Lung (tissue), 12 donors: ENCODE results near the gene RANBP17. TPM values are rescaled to one million over a fixed set of nuclear protein-coding genes. Genes with fewer than 3 reads are reported as not detected.

ENCODE experiments used
- ATAC-seq: fragments of 200-7000 bp; cut with Tn5 transposase; one replicate; pipeline ENCODE4 v1.9.1; 2020; ENCODE audit warnings: moderate number of reproducible peaks; ENCODE audit not compliant: insufficient read depth, low FRiP score
- DNase-seq, 3 donors: peaks; one replicate each; pipeline ENCODE4 v3.0.0-alpha.2; 2013 to 2017
- H3K27ac ChIP-seq, 2 donors: one replicate each; pipeline ENCODE4 v1.5.1; 2013; ENCODE audit warnings: mild to moderate bottlenecking in 2 of 2, moderate library complexity in 2 of 2, control low read depth in 1 of 2, inconsistent platforms in 1 of 2, low read depth in 1 of 2, low read length in 1 of 2
- H3K27me3 ChIP-seq, 3 donors: one replicate each; pipeline ENCODE4 v1.5.1; 2013; ENCODE audit warnings: low read length in 2 of 3; ENCODE audit not compliant: control insufficient read depth in 3 of 3, insufficient read depth in 3 of 3
- H3K36me3 ChIP-seq, 4 donors: one replicate each; pipeline ENCODE4 v1.5.1; 2013; ENCODE audit warnings: low read length in 4 of 4, mild to moderate bottlenecking in 1 of 4, moderate library complexity in 1 of 4; ENCODE audit not compliant: control insufficient read depth in 4 of 4, insufficient read depth in 4 of 4
- H3K4me1 ChIP-seq, 5 donors: one replicate each; pipeline ENCODE4 v1.5.1; 2013; ENCODE audit warnings: low read length in 5 of 5, mild to moderate bottlenecking in 2 of 5, moderate library complexity in 1 of 5; ENCODE audit not compliant: control insufficient read depth in 5 of 5, insufficient read depth in 5 of 5
- H3K4me3 ChIP-seq: one replicate; pipeline ENCODE4 v1.5.1; 2013; ENCODE audit warnings: mild to moderate bottlenecking, control low read depth, moderate library complexity
- H3K9ac ChIP-seq, 2 donors: one replicate each; pipeline ENCODE4 v1.5.1; 2013; ENCODE audit warnings: low read length in 2 of 2, control low read depth in 1 of 2; ENCODE audit not compliant: insufficient read depth in 1 of 2
- H3K9me3 ChIP-seq, 4 donors: one replicate each; pipeline ENCODE4 v1.5.1; 2013; ENCODE audit warnings: low read length in 3 of 4, mild to moderate bottlenecking in 1 of 4, moderate library complexity in 1 of 4; ENCODE audit not compliant: control insufficient read depth in 4 of 4, insufficient read depth in 3 of 4
- WGBS, 2 donors: extraction: QIAGEN DNeasy Blood & Tissue Kit; methylation state at CpG; one replicate each; pipeline ENCODE4 v1.1.7; 2013; 5-methylcytosine and 5-hydroxymethylcytosine counted together
- polyA plus RNA-seq, 2 donors: library from polyadenylated mRNA; stranded (reverse); fragments of 200-250 nt; gene quantifications; one replicate each; pipeline ENCODE4 v1.2.1, GENCODE V29; 2013
- total RNA-seq, 2 donors: library from RNA; depleted of rRNA in 1 of 2; stranded (reverse); fragments of >200 nt in 1 of 2; gene quantifications; one replicate each; pipeline ENCODE4 v1.2.1, GENCODE V29; 2014 to 2021
- TF ChIP-seq, protein P1 (sequence below): IDR thresholded peaks from 2 replicates; pipeline ENCODE4 v1.5.1; 2012; ENCODE audit warnings: mild to moderate bottlenecking; ENCODE audit errors: control extremely low read depth, extremely low read depth
- donor health status: control.
- donor health status: control.
- donor health status: Bipolar disorder and iron deficiency.
- donor health status: healthy.
- donor health status: DM: yes; HTN: yes; CAD: no.

Gene RANBP17
- total and polyA plus RNA-seq, 4 donors, result 1.8 to 130 (median 11.0) TPM

DNA sequence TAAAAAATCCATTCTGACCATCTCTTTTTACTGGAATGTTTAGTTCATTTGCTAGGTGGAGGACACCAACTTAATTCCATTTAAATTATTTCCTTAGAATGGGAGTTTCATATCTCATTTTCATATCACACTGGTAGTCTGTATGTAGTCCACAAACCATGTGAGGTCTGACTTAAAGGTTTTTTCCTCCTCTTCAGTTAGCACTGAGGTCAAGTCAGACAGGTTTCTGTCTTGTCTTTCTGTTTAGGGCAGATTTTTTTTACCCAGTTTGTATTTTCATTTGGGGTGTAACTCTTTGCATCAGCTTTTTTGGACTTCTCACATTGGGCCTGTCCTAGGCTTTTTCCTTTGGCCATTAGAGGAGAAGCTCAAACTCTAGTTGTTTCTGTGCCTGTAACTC, 75.3 kb downstream of the RANBP17 start:
- no peak overlapping the region for H3K27ac ChIP-seq
- no peak overlapping the region for H3K9ac ChIP-seq
- TF ChIP-seq, protein P1, sequence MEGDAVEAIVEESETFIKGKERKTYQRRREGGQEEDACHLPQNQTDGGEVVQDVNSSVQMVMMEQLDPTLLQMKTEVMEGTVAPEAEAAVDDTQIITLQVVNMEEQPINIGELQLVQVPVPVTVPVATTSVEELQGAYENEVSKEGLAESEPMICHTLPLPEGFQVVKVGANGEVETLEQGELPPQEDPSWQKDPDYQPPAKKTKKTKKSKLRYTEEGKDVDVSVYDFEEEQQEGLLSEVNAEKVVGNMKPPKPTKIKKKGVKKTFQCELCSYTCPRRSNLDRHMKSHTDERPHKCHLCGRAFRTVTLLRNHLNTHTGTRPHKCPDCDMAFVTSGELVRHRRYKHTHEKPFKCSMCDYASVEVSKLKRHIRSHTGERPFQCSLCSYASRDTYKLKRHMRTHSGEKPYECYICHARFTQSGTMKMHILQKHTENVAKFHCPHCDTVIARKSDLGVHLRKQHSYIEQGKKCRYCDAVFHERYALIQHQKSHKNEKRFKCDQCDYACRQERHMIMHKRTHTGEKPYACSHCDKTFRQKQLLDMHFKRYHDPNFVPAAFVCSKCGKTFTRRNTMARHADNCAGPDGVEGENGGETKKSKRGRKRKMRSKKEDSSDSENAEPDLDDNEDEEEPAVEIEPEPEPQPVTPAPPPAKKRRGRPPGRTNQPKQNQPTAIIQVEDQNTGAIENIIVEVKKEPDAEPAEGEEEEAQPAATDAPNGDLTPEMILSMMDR, result no peak
- peaks cover 0 to 5% (median 0%) of the 10 kb centered on the region in 4 donors for H3K9me3 ChIP-seq
- no peaks in the 10 kb centered on the region for H3K4me1 ChIP-seq
- DNase-seq, result no peak
- ATAC-seq, result no peak
- H3K4me3 ChIP-seq, result no peak overlapping the region
- H3K36me3 ChIP-seq, result no peaks in the 10 kb centered on the region
- no peaks in the 10 kb centered on the region for H3K27me3 ChIP-seq

DNA sequence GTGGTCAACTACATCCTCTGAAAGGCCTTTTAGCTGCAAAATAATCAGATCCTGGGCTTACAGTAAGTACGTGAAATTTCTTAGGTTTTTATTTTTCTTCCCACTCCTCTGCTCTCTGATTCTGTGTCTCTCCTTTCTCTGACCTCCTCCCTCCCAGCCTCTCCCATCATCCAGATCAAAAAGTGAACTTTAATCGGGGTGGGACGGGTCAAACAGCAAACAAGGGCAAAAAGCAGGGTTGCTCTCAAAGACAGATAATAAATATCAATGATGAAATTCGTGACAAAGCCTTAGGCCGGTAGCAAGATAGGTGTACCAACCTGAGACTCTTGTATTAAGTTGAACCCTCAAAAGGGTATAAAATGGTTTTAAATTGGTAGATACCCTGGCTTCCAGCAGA, 76.1 kb downstream of the RANBP17 start:
- 86 to 87% methylated on average over 5 of the region's 5 CpGs for WGBS, 2 donors
- Histone ChIP-seq H3K4me3 (no peak overlapping the region), H3K9me3 (peaks cover 0 to 5% (median 0%) of the 10 kb centered on the region in 4 donors), H3K9ac (no peak overlapping the region), H3K27me3 (no peaks in the 10 kb centered on the region), H3K27ac (no peak overlapping the region), H3K36me3 (no peaks in the 10 kb centered on the region), H3K4me1 (no peaks in the 10 kb centered on the region)
- no peak for DNase-seq
- no peak for ATAC-seq
- TF ChIP-seq, protein P1, result no peak

DNA sequence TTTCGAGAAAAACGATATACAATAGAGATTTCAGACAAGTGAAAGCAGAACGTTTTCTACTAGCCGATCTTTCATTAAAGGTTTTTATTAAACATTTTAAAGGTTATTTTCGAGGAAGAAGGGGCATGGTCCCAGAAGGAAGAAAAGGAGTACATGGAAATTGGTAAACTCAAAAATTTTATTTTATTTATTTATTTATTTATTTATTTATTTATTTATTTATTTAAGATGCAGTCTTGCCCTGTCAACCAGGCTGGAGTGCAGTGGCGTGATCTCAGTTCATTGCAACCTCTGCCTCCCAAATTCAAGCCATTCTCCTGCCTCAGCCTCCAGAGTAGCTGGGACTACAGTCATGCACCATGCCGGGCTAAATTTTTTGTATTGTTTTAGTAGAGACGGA, 77.4 kb downstream of the RANBP17 start:
- ATAC-seq, result no peak
- no peaks in the 10 kb centered on the region for H3K27me3 ChIP-seq
- whole genome bisulfite sequencing, 2 donors, result 87 to 89% methylated on average over 8 of the region's 8 CpGs
- DNase-seq, result no peak
- peaks cover 0 to 5% (median 0%) of the 10 kb centered on the region in 4 donors for H3K9me3 ChIP-seq
- no peak overlapping the region for H3K9ac ChIP-seq
- no peak overlapping the region for H3K4me3 ChIP-seq
- no peaks in the 10 kb centered on the region for H3K36me3 ChIP-seq
- H3K4me1 ChIP-seq, result no peaks in the 10 kb centered on the region
- TF ChIP-seq, protein P1, result no peak
- H3K27ac ChIP-seq, result no peak overlapping the region

DNA sequence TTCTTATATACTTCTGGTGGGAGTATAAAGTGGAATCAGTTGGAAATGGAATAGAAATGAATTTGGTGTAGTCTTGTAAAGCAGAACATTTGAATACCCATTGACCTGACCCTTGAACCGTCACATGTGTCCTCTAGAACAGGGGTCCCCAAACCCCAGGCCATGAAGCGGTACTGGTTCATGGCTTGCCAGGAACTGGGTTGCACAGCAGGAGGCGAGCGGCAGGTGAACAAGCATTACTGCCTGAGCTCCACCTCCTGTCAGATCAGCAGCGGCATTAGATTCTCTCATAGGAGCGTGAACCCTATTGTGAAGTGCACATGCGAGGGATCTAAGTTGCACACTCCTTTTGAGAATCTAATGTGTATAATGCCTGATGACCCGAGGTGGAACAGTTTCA, 80.0 kb downstream of the RANBP17 start:
- 96 to 97% methylated on average over 8 of the region's 8 CpGs for WGBS, 2 donors
- H3K27me3 ChIP-seq, result no peaks in the 10 kb centered on the region
- H3K9me3 ChIP-seq, result peaks cover 0 to 5% (median 0%) of the 10 kb centered on the region in 4 donors
- no peak overlapping the region for H3K4me3 ChIP-seq
- TF ChIP-seq, protein P1, result no peak
- H3K36me3 ChIP-seq, result no peaks in the 10 kb centered on the region
- no peaks in the 10 kb centered on the region for H3K4me1 ChIP-seq
- ATAC-seq, result no peak
- no peak overlapping the region for H3K9ac ChIP-seq
- DNase-seq, result no peak
- H3K27ac ChIP-seq, result no peak overlapping the region
